ENCODE data around the gene CNTLN.
A peak's percentile ranks its signal among the peaks of the same experiment; 100 is the strongest.

The CNTLN gene

GRCh38 chr9:17217272-17217671 lies 82.4 kb downstream of the CNTLN start:
- no peak overlapping the region for H3K4me3 ChIP-seq (ENCODE audit: control insufficient read depth, low read depth, low read length)
- no peak for DNase-seq (ENCODE audit: low read depth)
- TF ChIP-seq CTCF (IDR thresholded peaks at IDR 0.05; ENCODE audit: control insufficient read depth, insufficient read depth, low read depth, low read length, missing control alignments) = no peak

GRCh38 chr9:17219261-17219660 lies 84.4 kb downstream of the CNTLN start:
- no peak overlapping the region for H3K4me3 ChIP-seq (ENCODE audit: control insufficient read depth, low read depth, low read length)
- DNase-seq (ENCODE audit: low read depth) = no peak
- TF ChIP-seq CTCF (IDR thresholded peaks at IDR 0.05; ENCODE audit: control insufficient read depth, insufficient read depth, low read depth, low read length, missing control alignments) = peak; percentile 44

GRCh38 chr9:17222932-17223331 lies 88.1 kb downstream of the CNTLN start:
- DNase-seq (ENCODE audit: low read depth) = no peak
- TF ChIP-seq CTCF (IDR thresholded peaks at IDR 0.05; ENCODE audit: control insufficient read depth, insufficient read depth, low read depth, low read length, missing control alignments) = no peak
- no peak overlapping the region for H3K4me3 ChIP-seq (ENCODE audit: control insufficient read depth, low read depth, low read length)

- TF ChIP-seq CTCF (IDR thresholded peaks at IDR 0.05; ENCODE audit: control insufficient read depth, insufficient read depth, low read depth, low read length, missing control alignments) = no peak
- DNase-seq (ENCODE audit: low read depth) = no peak
- no peak overlapping the region for H3K4me3 ChIP-seq (ENCODE audit: control insufficient read depth, low read depth, low read length)
Observed at GRCh38 chr9:17225407-17225806, 90.6 kb downstream of the CNTLN start.

GRCh38 chr9:17229945-17230560 lies 95.2 kb downstream of the CNTLN start:
- H3K4me3 ChIP-seq (ENCODE audit: control insufficient read depth, low read depth, low read length) = no peak overlapping the region
- no peak for DNase-seq (ENCODE audit: low read depth)
- no peak for TF ChIP-seq CTCF (IDR thresholded peaks at IDR 0.05; ENCODE audit: control insufficient read depth, insufficient read depth, low read depth, low read length, missing control alignments)

- DNase-seq (ENCODE audit: low read depth) = no peak
- H3K4me3 ChIP-seq (ENCODE audit: control insufficient read depth, low read depth, low read length) = no peak overlapping the region
- no peak for TF ChIP-seq CTCF (IDR thresholded peaks at IDR 0.05; ENCODE audit: control insufficient read depth, insufficient read depth, low read depth, low read length, missing control alignments)
Observed at GRCh38 chr9:17230646-17231045, 95.8 kb downstream of the CNTLN start.

GRCh38 chr9:17236147-17236546 lies 101.3 kb downstream of the CNTLN start:
- no peak for DNase-seq (ENCODE audit: low read depth)
- no peak for TF ChIP-seq CTCF (IDR thresholded peaks at IDR 0.05; ENCODE audit: control insufficient read depth, insufficient read depth, low read depth, low read length, missing control alignments)
- no peak overlapping the region for H3K4me3 ChIP-seq (ENCODE audit: control insufficient read depth, low read depth, low read length)
